Activated naive CD8-positive, alpha-beta T cell treated with anti-CD3 and anti-CD28 coated beads for 36 hours (primary cell): Measurements from ENCODE around the gene ZSWIM2. TPM values are rescaled to one million over a fixed set of nuclear protein-coding genes. Genes with fewer than 3 reads are reported as not detected.
"Not testable (repeated sequence)": the region's sequence is repeated elsewhere in the genome, so short reads cannot be mapped to it uniquely, and the experiment has no call there.

Experiments used
- DNase-seq: peaks from one replicate; pipeline ENCODE4 v3.0.0; 2021
- H3K27ac Mint-ChIP-seq: one replicate; pipeline ENCODE4 v1.8.0; 2022; ENCODE audit warnings: mild to moderate bottlenecking, moderate library complexity, mixed read lengths
- H3K27me3 Mint-ChIP-seq: one replicate; pipeline ENCODE4 v1.8.0; 2022; ENCODE audit warnings: mild to moderate bottlenecking, mixed read lengths
- H3K36me3 Mint-ChIP-seq: one replicate; pipeline ENCODE4 v1.8.0; 2021; ENCODE audit warnings: mild to moderate bottlenecking, mixed read lengths
- H3K4me1 Mint-ChIP-seq: one replicate; pipeline ENCODE4 v1.8.0; 2021; ENCODE audit warnings: mixed read lengths
- H3K4me3 Mint-ChIP-seq: one replicate; pipeline ENCODE4 v1.8.0; 2022; ENCODE audit warnings: mild to moderate bottlenecking, moderate library complexity, mixed read lengths
- H3K9me3 Mint-ChIP-seq: one replicate; pipeline ENCODE4 v1.8.0; 2022; ENCODE audit warnings: mixed read lengths
- total RNA-seq, 2 experiments: library from RNA; stranded (reverse); gene quantifications; one replicate each; pipeline ENCODE4 v1.2.3, GENCODE V29; 2021

ZSWIM2 gene, protein sequence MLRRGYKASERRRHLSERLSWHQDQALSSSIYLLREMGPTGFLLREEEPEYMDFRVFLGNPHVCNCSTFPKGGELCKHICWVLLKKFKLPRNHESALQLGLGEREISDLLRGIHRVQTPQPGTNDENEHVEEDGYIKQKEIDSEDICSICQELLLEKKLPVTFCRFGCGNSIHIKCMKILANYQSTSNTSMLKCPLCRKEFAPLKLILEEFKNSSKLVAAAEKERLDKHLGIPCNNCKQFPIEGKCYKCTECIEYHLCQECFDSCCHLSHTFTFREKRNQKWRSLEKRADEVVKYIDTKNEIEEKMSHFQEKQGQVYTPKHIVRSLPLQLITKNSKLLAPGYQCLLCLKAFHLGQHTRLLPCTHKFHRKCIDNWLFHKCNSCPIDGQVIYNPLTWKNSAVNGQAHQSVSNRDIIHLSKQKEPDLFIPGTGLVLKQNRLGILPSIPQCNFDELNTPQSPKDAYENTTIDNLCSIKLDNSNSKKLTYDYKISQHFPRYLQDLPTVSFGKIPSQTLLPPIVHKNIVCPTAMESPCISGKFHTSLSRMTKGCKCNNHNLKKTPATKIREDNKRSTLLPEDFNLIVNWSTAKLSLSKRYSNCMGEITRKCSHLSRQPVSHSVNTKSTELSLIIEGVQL
- not detected for total RNA-seq

DNA sequence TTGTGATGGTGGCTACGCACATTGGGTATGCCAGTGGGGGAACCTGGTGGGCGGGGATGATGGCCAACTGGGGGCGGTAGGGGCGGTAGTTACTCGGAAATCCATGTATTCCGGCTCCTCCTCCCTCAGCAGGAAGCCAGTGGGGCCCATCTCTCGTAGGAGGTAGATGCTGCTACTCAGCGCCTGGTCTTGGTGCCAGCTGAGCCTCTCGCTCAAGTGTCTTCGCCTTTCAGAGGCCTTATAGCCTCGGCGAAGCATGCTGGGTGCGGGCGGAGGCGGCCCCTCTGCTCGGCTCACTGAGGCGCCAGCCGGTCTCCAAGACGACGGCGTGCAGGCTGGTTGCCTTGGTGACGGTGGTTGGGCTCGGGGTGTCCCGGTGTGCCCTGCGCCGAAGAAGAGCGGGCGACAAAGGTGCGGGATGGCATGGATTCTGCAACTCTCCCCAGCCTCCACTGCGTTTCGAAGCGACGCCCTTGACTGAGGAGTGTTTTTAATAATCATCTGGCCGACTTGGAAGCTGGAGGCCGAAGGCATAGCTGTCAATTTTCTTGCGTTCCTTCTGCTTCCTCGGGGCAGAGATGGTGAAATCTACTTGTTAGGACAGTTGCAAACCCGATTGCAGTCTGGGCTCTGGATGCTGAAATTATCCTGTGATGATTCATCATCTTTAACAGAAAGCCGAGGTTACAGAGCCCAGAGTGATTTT is at the start of gene ZSWIM2:
Gene ZSWIM2 (minus strand): TSS at position 298 of the 706 bp plus-strand sequence. CDS start 40 bp downstream, at position 258.
- Mint-ChIP-seq H3K9me3 (no peaks in the 10 kb centered on the region), H3K27me3 (peaks cover 28% of the 10 kb centered on the region), H3K27ac (no peak within 1 kb of the TSS), H3K4me1 (peaks cover 9% of the 10 kb centered on the region), H3K36me3 (no peaks in the 10 kb centered on the region), H3K4me3 (peak within 1 kb of the TSS; percentile 51)
- DNase-seq, result peak; percentile 52

DNA sequence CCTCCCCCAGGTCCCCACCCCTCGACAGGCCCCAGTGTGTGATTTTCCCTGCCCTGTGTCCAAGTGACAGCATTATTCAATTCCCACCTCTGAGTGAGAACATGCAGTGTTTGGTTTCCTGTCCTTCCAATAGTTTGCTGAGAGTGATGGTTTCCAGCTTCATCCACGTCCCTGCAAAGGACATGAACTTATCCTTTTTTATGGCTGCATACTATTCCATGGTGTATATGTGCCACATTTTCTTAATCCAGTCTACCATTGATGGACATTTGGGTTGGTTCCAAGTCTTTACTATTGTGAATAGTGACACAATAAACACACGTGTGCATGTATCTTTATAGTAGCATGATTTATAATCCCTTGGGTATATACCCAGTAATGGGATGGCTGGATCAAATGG is 47.2 kb upstream of the ZSWIM2 start:
- H3K9me3 Mint-ChIP-seq, H3K4me3 Mint-ChIP-seq: not testable (repeated sequence)

DNA sequence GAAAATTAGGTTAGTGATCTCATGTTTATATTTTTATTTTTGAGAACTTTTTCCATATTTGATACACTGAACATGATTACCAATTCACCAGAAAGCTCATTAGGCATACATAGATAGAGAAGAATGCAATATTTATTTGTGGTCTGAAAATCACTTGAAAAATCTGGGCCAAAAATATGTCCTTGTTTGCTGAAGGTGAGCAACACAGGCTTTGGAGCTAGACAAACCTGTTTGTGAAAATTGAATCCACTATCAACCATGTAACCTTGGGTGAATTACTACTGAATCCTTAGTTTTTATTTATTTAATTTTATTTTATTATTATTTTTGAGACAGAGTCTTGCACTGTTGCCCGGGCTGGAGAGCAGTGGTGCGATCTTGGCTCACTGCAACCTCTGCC is 46.5 kb upstream of the ZSWIM2 start:
- DNase-seq, result no peak
- Mint-ChIP-seq H3K4me1 (no peaks in the 10 kb centered on the region), H3K36me3 (no peaks in the 10 kb centered on the region), H3K27ac (no peak overlapping the region), H3K27me3 (no peaks in the 10 kb centered on the region), H3K4me3 (no peak overlapping the region), H3K9me3 (peaks cover 2% of the 10 kb centered on the region)

More for the DNA sequence above, 47.2 kb upstream of the ZSWIM2 start:
- H3K4me1 Mint-ChIP-seq, H3K27me3 Mint-ChIP-seq, H3K27ac Mint-ChIP-seq, H3K36me3 Mint-ChIP-seq, DNase-seq: not testable (repeated sequence)

DNA sequence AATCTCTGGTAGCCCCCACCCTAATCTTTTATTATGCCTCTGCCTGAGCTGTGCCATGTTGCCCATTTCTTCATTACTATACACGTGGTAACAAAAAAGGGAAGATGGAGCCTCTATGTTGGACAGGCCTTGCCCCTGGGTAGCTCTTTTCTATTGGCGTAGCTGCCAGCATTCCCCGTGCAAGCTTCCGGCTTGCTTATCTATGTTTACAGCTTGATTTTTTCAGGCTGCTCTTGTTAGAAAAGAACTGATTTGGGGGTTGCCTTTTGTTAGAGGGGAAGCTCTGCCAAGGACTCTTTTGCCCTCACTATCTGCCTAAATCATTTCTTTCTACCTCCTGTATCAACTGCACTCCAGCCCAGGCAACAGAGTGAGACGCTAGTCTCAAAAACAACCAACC is 45.5 kb upstream of the ZSWIM2 start:
- Mint-ChIP-seq H3K27ac (no peak overlapping the region), H3K9me3 (peaks cover 2% of the 10 kb centered on the region), H3K27me3 (no peaks in the 10 kb centered on the region), H3K4me3 (no peak overlapping the region), H3K36me3 (no peaks in the 10 kb centered on the region), H3K4me1 (no peaks in the 10 kb centered on the region)
- no peak for DNase-seq

DNA sequence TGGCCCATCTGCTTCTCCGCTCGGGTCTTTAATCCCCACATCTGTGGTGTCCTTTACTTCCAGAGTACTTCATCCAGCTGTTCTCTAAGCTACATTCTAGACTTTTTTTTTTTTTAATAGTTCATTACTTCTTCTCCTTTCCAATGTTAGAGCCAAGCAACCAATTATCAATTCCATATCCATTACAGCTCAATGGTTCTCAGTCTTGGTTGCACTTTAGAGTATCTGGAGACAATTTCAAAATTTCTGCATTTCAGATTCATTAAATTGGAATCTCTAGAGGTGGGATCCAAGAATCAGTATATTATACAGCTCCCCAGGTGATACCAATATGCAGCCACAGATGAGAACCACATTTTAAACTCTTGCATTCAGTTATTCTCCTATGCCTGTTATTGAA is 43.9 kb upstream of the ZSWIM2 start:
- Mint-ChIP-seq H3K9me3 (peaks cover 2% of the 10 kb centered on the region), H3K27ac (no peak overlapping the region), H3K4me1 (no peaks in the 10 kb centered on the region), H3K4me3 (no peak overlapping the region), H3K36me3 (no peaks in the 10 kb centered on the region), H3K27me3 (no peaks in the 10 kb centered on the region)
- DNase-seq, result no peak

DNA sequence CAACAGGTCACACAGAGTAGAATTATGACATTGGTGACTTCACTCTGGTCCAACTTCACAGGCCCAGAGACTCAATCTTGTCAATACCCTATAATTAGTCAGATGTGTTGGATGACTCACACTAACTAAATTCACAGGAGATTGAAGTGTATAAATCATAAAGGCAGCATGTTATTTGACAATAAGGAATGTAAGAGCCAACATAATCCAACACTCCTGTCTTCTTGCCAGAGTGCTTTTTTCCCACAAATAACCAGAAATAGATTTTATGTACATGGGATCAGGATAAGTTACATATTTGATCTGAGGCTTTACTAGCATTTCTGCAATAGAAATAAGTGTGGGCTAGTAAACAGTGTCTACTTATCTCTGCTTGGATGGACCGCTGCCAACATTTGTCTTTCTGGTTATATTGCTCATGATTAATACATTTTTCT is 42.2 kb upstream of the ZSWIM2 start:
- H3K27me3 Mint-ChIP-seq, result no peaks in the 10 kb centered on the region
- H3K4me1 Mint-ChIP-seq, result no peaks in the 10 kb centered on the region
- H3K4me3 Mint-ChIP-seq, result no peak overlapping the region
- H3K27ac Mint-ChIP-seq, result no peak overlapping the region
- no peaks in the 10 kb centered on the region for H3K9me3 Mint-ChIP-seq
- no peak for DNase-seq
- H3K36me3 Mint-ChIP-seq, result no peaks in the 10 kb centered on the region

DNA sequence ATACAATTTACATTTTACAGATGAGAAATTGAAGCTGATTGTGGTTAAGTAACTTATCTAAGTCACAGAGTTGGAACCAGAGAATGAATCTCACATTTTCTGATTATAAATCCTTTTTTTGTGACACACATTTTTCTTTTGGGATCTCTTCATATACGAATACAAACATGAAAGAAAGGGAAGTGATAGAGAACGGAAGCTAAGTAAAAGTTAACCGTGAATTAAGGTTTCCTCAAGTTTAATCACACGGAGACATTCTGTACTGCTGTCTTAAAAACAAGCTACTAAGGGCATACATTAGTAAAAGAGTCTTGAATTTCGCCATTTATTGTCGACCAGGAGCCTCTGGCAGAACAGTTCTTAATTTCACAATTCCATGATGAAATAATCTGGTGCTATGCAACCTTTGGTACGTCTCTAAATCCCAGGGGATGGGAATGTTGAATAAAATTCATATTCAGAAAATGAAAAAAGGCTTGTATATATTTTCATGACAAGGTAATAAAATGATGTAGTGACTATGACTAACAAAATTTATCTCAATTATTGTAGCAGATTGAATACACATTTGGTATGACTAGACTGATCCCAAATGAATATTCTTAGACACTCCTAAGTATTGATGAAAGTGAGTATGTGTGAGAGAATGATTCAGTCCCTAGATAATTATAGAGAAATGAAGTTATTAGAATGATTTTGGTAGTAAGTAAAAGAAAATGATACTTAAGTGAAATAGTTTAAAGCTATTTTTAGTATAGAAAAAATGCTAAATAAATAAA is 40.3 kb upstream of the ZSWIM2 start:
- H3K4me3 Mint-ChIP-seq, result no peak overlapping the region
- H3K27ac Mint-ChIP-seq, result no peak overlapping the region
- H3K9me3 Mint-ChIP-seq, result no peaks in the 10 kb centered on the region
- DNase-seq, result no peak
- no peaks in the 10 kb centered on the region for H3K36me3 Mint-ChIP-seq
- H3K27me3 Mint-ChIP-seq, result peaks cover 4% of the 10 kb centered on the region
- H3K4me1 Mint-ChIP-seq, result no peaks in the 10 kb centered on the region

DNA sequence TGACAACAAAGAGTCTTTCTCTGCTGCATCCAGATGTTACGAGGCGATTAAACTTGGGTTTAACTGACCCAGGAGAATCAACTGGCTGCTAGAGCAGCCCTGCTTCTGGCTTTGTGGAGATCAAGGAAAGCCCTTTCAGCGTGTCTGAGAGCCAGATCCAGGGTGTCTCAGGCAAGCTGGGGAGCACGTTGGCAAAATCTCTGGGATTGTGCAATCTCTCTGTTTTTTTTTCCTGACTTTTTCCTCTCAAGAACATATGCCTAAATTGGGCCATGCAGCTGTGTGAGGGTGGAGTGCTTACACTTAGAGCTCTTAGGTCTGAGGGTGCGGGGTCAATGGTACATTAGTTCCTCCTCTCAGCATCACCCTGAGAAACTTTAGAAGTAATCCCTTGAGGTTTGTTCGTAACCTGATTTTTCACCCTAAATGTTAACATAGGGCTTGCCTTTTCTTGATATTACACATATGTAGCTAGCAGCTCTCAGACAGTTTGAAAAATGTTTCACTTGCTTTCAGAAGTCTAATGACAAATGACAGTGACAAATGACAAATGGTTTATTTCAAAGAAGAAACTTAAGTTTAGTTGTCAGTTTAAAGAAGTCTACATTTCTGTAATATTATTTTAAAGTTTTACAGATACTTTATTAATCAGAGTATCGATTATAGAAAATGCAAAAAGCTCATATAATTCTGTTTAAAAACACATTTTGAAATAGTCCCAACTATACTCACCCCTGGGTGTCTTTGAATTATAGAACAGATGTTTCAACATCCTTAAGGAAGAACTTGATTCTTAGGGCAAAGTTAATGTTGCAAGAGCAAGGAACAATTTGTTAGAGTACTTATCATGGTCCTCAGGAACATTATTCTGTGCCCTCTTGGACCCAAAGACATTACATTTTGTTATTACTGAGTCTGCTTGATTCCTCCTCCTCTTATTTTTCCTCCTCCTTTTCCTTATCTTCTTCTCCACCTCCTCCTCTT is 38.4 kb upstream of the ZSWIM2 start:
- Mint-ChIP-seq H3K4me1 (no peaks in the 10 kb centered on the region), H3K27ac (no peak overlapping the region)
- DNase-seq, result no peak

DNA sequence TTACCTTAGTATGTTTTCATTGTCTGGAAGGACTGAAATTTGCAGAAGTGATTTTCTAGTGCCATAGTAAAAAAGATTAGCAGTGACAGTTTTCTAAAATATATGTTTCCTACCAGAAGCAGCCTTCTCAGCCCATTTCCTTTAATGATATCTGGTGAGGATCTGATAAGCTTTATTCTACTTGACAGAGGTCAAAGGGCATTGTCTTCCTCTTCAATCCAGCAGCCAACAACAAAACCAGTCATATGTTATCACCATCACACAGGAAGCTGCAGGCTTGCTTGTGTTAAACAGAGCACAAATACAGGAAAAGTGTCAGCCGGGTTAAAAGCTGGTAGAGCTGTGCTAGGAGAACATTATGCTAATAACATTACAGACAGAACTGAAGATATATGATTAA is 35.6 kb upstream of the ZSWIM2 start:
- H3K4me1 Mint-ChIP-seq, result no peaks in the 10 kb centered on the region

More for the DNA sequence above, 38.4 kb upstream of the ZSWIM2 start:
- Mint-ChIP-seq H3K27me3 (peaks cover 4% of the 10 kb centered on the region), H3K4me3 (no peak overlapping the region), H3K36me3 (no peaks in the 10 kb centered on the region), H3K9me3 (no peaks in the 10 kb centered on the region)

DNA sequence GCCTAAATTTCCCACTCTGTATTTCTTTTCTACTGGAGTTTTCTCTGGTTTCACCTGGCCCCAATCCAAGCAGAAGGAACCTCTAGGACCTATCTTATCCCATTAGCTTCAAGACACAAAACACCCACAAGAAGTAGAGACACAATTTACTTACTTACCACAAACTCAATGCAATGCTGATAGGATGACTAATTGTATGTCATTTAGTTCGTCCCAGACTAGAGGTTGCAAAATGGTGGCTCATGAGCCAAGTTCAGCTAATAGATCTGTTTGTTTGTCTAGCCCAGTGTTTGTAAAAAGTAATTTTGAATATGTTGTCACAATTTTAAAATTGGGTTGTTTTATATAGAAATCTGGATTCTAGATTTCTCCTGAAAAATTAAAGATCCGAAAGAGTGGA is 34.7 kb upstream of the ZSWIM2 start:
- peaks cover 8% of the 10 kb centered on the region for H3K9me3 Mint-ChIP-seq
- no peaks in the 10 kb centered on the region for H3K36me3 Mint-ChIP-seq
- H3K4me3 Mint-ChIP-seq, result no peak overlapping the region
- no peaks in the 10 kb centered on the region for H3K4me1 Mint-ChIP-seq
- peaks cover 4% of the 10 kb centered on the region for H3K27me3 Mint-ChIP-seq
- no peak overlapping the region for H3K27ac Mint-ChIP-seq
- DNase-seq, result no peak

More for the DNA sequence above, 35.6 kb upstream of the ZSWIM2 start:
- peaks cover 4% of the 10 kb centered on the region for H3K27me3 Mint-ChIP-seq
- H3K27ac Mint-ChIP-seq, result no peak overlapping the region
- no peak for DNase-seq
- H3K9me3 Mint-ChIP-seq, result peaks cover 8% of the 10 kb centered on the region
- H3K36me3 Mint-ChIP-seq, result no peaks in the 10 kb centered on the region
- no peak overlapping the region for H3K4me3 Mint-ChIP-seq

DNA sequence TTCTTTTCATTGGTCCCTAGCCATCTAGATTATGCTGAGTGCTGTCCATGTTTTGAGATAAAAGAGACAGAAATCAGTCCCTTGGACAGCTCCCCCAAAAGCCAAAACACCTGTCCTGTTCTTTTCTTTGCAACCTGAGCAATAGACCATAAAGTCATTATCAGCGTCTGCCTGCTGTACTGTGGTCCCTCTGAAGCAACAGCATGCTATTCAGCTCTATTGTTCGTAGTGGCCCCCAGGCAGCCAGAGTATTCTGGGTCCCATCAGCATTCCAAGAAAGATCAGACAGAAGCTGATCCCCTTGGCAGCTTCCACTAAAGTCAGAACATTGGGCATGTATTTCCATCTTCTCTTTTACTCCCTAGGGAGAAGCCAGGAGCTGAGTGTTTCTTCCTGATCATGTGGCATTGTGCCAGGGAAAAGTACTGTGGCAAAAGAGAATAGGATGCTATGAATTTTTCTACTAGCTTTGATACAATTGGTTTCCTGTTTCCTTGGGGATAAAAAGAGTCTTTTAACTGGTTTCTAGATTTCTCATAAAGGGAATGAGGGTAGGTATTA is 33.6 kb upstream of the ZSWIM2 start:
- H3K27me3 Mint-ChIP-seq, result peaks cover 4% of the 10 kb centered on the region
- H3K9me3 Mint-ChIP-seq, result peaks cover 8% of the 10 kb centered on the region
- DNase-seq, result no peak
- H3K36me3 Mint-ChIP-seq, result no peaks in the 10 kb centered on the region
- H3K27ac Mint-ChIP-seq, result no peak overlapping the region
- H3K4me1 Mint-ChIP-seq, result no peaks in the 10 kb centered on the region
- no peak overlapping the region for H3K4me3 Mint-ChIP-seq

DNA sequence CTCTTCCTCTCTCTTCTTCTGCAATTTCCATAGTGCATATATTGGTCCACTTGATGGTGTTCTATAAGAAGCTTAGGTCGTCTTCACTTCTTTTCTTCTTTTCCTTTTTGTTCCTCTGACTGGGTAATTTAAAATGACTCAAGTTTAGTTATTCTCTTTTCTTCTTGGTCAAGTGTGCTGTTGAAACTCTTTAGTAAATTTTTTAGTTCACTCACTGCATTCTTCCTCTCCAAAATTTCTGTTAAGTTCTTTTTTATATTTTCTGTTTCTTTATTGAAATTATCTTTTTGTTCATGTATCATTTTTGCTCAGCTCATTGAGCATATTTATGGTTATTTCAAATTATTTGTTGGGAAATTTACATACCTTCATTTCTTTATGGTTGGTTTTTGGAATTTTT is 32.7 kb upstream of the ZSWIM2 start:
- H3K4me1 Mint-ChIP-seq, result no peaks in the 10 kb centered on the region
- no peak overlapping the region for H3K27ac Mint-ChIP-seq
- no peaks in the 10 kb centered on the region for H3K36me3 Mint-ChIP-seq
- peaks cover 4% of the 10 kb centered on the region for H3K27me3 Mint-ChIP-seq
- no peak for DNase-seq
- H3K4me3 Mint-ChIP-seq, result no peak overlapping the region
- peaks cover 8% of the 10 kb centered on the region for H3K9me3 Mint-ChIP-seq

DNA sequence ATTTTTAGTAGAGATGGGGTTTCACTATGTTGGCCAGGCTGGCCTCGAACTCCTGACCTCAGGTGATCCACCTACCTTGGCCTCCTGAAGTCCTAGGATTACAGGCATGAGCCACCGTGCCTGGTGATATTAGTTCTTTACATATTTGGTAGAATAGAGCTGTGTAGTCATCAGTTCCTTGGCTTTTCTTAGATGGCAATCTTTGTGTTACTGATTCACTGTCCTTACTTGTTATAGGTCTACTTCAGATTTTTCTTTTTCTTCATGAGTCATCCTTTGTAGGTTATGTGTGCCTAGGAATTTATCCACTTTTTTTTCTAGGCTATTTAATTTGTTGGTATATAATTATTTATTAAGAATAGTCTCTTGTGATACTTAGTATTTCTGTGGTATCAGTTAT is 30.3 kb upstream of the ZSWIM2 start:
- no peaks in the 10 kb centered on the region for H3K4me1 Mint-ChIP-seq
- DNase-seq, result no peak
- H3K27ac Mint-ChIP-seq, result no peak overlapping the region
- H3K9me3 Mint-ChIP-seq, result peaks cover 9% of the 10 kb centered on the region
- H3K4me3 Mint-ChIP-seq, result no peak overlapping the region
- H3K36me3 Mint-ChIP-seq, result no peaks in the 10 kb centered on the region
- H3K27me3 Mint-ChIP-seq, result no peaks in the 10 kb centered on the region

DNA sequence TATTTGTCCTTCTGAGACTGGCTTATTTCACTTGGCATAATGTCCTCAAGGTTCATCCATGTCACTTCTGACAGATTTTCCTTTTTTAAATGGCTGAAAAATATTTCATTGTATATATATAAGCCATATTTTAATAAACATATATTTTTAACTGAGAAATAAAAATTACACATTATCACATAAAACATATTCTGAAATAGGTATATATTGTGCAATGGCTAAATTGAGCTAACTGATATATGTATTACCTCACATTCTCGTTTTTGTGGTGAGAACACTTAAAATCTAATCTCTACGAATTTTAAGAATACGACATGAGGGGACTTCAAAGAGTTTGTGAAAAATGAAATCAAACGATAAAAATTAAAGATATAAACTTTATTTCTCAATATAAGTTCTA is 25.7 kb upstream of the ZSWIM2 start:
- H3K4me3 Mint-ChIP-seq, result no peak overlapping the region
- H3K27me3 Mint-ChIP-seq, result no peaks in the 10 kb centered on the region
- no peak overlapping the region for H3K27ac Mint-ChIP-seq
- no peaks in the 10 kb centered on the region for H3K4me1 Mint-ChIP-seq
- H3K36me3 Mint-ChIP-seq, result no peaks in the 10 kb centered on the region
- H3K9me3 Mint-ChIP-seq, result peaks cover 1% of the 10 kb centered on the region
- DNase-seq, result no peak
